Measurements from ENCODE around the gene PDE10A. TPM values are rescaled to one million over a fixed set of nuclear protein-coding genes. Genes with fewer than 3 reads are reported as not detected.
"Not testable (repeated sequence)": the region's sequence is repeated elsewhere in the genome, so short reads cannot be mapped to it uniquely, and the experiment has no call there.

PDE10A gene
- total RNA-seq, 2 donors from 2014 or later: 0.20 TPM; not detected in 1

GRCh38 chr6:165552248-165552736 lies 110.7 kb downstream of the PDE10A start:
- ATAC-seq (no peak), DNase-seq (no peak)
- Mint-ChIP-seq H3K36me3 (ENCODE audit: low read depth) (no peaks in the 10 kb centered on the region), H3K27me3 (no peaks in the 10 kb centered on the region), H3K4me3 (no peak overlapping the region), H3K27ac (no peak overlapping the region), H3K4me1 (no peaks in the 10 kb centered on the region)
- no peaks in the 10 kb centered on the region for H3K9me3 ChIP-seq (ENCODE audit: control insufficient read depth, low read length, poor library complexity, severe bottlenecking)

GRCh38 chr6:165551828-165552227 lies 111.2 kb downstream of the PDE10A start:
- H3K4me1 Mint-ChIP-seq: no peaks in the 10 kb centered on the region

GRCh38 chr6:165548450-165548849 lies 114.6 kb downstream of the PDE10A start:
- H3K9me3 ChIP-seq (ENCODE audit: control insufficient read depth, low read length, poor library complexity, severe bottlenecking): no peaks in the 10 kb centered on the region
- Mint-ChIP-seq H3K36me3 (ENCODE audit: low read depth) (no peaks in the 10 kb centered on the region), H3K4me1 (no peaks in the 10 kb centered on the region), H3K27ac (no peak overlapping the region), H3K4me3 (no peak overlapping the region), H3K27me3 (no peaks in the 10 kb centered on the region)
- no peak for DNase-seq
- ATAC-seq: no peak

More at GRCh38 chr6:165551828-165552227, 111.2 kb downstream of the PDE10A start:
- no peaks in the 10 kb centered on the region for H3K27me3 Mint-ChIP-seq
- H3K27ac Mint-ChIP-seq: no peak overlapping the region
- no peaks in the 10 kb centered on the region for H3K36me3 Mint-ChIP-seq (ENCODE audit: low read depth)
- no peaks in the 10 kb centered on the region for H3K9me3 ChIP-seq (ENCODE audit: control insufficient read depth, low read length, poor library complexity, severe bottlenecking)
- no peak for DNase-seq
- ATAC-seq: no peak
- H3K4me3 Mint-ChIP-seq: no peak overlapping the region

- H3K4me1 Mint-ChIP-seq: no peaks in the 10 kb centered on the region
- H3K36me3 Mint-ChIP-seq (ENCODE audit: low read depth): no peaks in the 10 kb centered on the region
- DNase-seq (no peak), ATAC-seq (no peak)
- no peaks in the 10 kb centered on the region for H3K9me3 ChIP-seq (ENCODE audit: control insufficient read depth, low read length, poor library complexity, severe bottlenecking)
- no peak overlapping the region for H3K4me3 Mint-ChIP-seq
- H3K27me3 Mint-ChIP-seq: no peaks in the 10 kb centered on the region
- H3K27ac Mint-ChIP-seq: no peak overlapping the region
Observed at GRCh38 chr6:165545806-165546205, 117.2 kb downstream of the PDE10A start.

GRCh38 chr6:165543781-165544180 lies 119.3 kb downstream of the PDE10A start:
- H3K4me1 Mint-ChIP-seq: no peaks in the 10 kb centered on the region
- H3K36me3 Mint-ChIP-seq (ENCODE audit: low read depth): no peaks in the 10 kb centered on the region
- no peak overlapping the region for H3K27ac Mint-ChIP-seq
- no peaks in the 10 kb centered on the region for H3K9me3 ChIP-seq (ENCODE audit: control insufficient read depth, low read length, poor library complexity, severe bottlenecking)
- no peak overlapping the region for H3K4me3 Mint-ChIP-seq
- DNase-seq (no peak), ATAC-seq (no peak)
- H3K27me3 Mint-ChIP-seq: no peaks in the 10 kb centered on the region

GRCh38 chr6:165536911-165537310 lies 126.1 kb downstream of the PDE10A start:
- ATAC-seq: no peak
- Mint-ChIP-seq H3K4me3 (no peak overlapping the region), H3K4me1 (no peaks in the 10 kb centered on the region), H3K27ac (no peak overlapping the region), H3K27me3 (no peaks in the 10 kb centered on the region), H3K36me3 (ENCODE audit: low read depth) (no peaks in the 10 kb centered on the region)
- no peaks in the 10 kb centered on the region for H3K9me3 ChIP-seq (ENCODE audit: control insufficient read depth, low read length, poor library complexity, severe bottlenecking)
- no peak for DNase-seq

- Mint-ChIP-seq H3K27me3 (no peaks in the 10 kb centered on the region), H3K36me3 (ENCODE audit: low read depth) (no peaks in the 10 kb centered on the region), H3K27ac (no peak overlapping the region)
Observed at GRCh38 chr6:165519316-165519715, 143.7 kb downstream of the PDE10A start.

GRCh38 chr6:165515963-165516624 lies 146.9 kb downstream of the PDE10A start:
- no peaks in the 10 kb centered on the region for H3K4me1 Mint-ChIP-seq

More at GRCh38 chr6:165519316-165519715, 143.7 kb downstream of the PDE10A start:
- H3K4me3 Mint-ChIP-seq: no peak overlapping the region
- no peaks in the 10 kb centered on the region for H3K4me1 Mint-ChIP-seq
- DNase-seq (no peak), ATAC-seq (no peak)
- no peaks in the 10 kb centered on the region for H3K9me3 ChIP-seq (ENCODE audit: control insufficient read depth, low read length, poor library complexity, severe bottlenecking)

GRCh38 chr6:165514621-165515020 lies 148.4 kb downstream of the PDE10A start:
- no peak for ATAC-seq
- H3K27ac Mint-ChIP-seq: no peak overlapping the region

More at GRCh38 chr6:165515963-165516624, 146.9 kb downstream of the PDE10A start:
- DNase-seq (no peak), ATAC-seq (no peak)
- no peaks in the 10 kb centered on the region for H3K36me3 Mint-ChIP-seq (ENCODE audit: low read depth)
- H3K9me3 ChIP-seq (ENCODE audit: control insufficient read depth, low read length, poor library complexity, severe bottlenecking): no peaks in the 10 kb centered on the region
- H3K27me3 Mint-ChIP-seq: no peaks in the 10 kb centered on the region
- H3K27ac Mint-ChIP-seq: no peak overlapping the region
- no peak overlapping the region for H3K4me3 Mint-ChIP-seq

GRCh38 chr6:165511807-165512206 lies 151.2 kb downstream of the PDE10A start:
- Mint-ChIP-seq H3K27me3 (no peaks in the 10 kb centered on the region), H3K4me1 (no peaks in the 10 kb centered on the region), H3K27ac (no peak overlapping the region), H3K4me3 (no peak overlapping the region), H3K36me3 (ENCODE audit: low read depth) (no peaks in the 10 kb centered on the region)
- DNase-seq: no peak
- ATAC-seq: no peak
- no peaks in the 10 kb centered on the region for H3K9me3 ChIP-seq (ENCODE audit: control insufficient read depth, low read length, poor library complexity, severe bottlenecking)

More at GRCh38 chr6:165514621-165515020, 148.4 kb downstream of the PDE10A start:
- no peaks in the 10 kb centered on the region for H3K36me3 Mint-ChIP-seq (ENCODE audit: low read depth)
- H3K9me3 ChIP-seq (ENCODE audit: control insufficient read depth, low read length, poor library complexity, severe bottlenecking): no peaks in the 10 kb centered on the region
- H3K4me3 Mint-ChIP-seq: no peak overlapping the region
- no peaks in the 10 kb centered on the region for H3K27me3 Mint-ChIP-seq
- DNase-seq: no peak
- H3K4me1 Mint-ChIP-seq: no peaks in the 10 kb centered on the region

- no peaks in the 10 kb centered on the region for H3K9me3 ChIP-seq (ENCODE audit: control insufficient read depth, low read length, poor library complexity, severe bottlenecking)
- Mint-ChIP-seq H3K27ac (no peak overlapping the region), H3K4me1 (no peaks in the 10 kb centered on the region), H3K4me3 (no peak overlapping the region), H3K36me3 (ENCODE audit: low read depth) (no peaks in the 10 kb centered on the region), H3K27me3 (no peaks in the 10 kb centered on the region)
- no peak for ATAC-seq
- no peak for DNase-seq
Observed at GRCh38 chr6:165508321-165508869, 154.6 kb downstream of the PDE10A start.

- Mint-ChIP-seq H3K27ac (no peak overlapping the region), H3K36me3 (ENCODE audit: low read depth) (no peaks in the 10 kb centered on the region), H3K4me1 (no peaks in the 10 kb centered on the region), H3K27me3 (no peaks in the 10 kb centered on the region), H3K4me3 (no peak overlapping the region)
- H3K9me3 ChIP-seq (ENCODE audit: control insufficient read depth, low read length, poor library complexity, severe bottlenecking): no peaks in the 10 kb centered on the region
- no peak for ATAC-seq
- DNase-seq: no peak
Observed at GRCh38 chr6:165506657-165507056, 156.4 kb downstream of the PDE10A start.

GRCh38 chr6:165500214-165500907 lies 162.7 kb downstream of the PDE10A start:
- not testable (repeated sequence) for ATAC-seq; H3K4me3 Mint-ChIP-seq; DNase-seq; H3K36me3 Mint-ChIP-seq (ENCODE audit: low read depth); H3K9me3 ChIP-seq (ENCODE audit: control insufficient read depth, low read length, poor library complexity, severe bottlenecking); H3K4me1 Mint-ChIP-seq; H3K27me3 Mint-ChIP-seq; H3K27ac Mint-ChIP-seq
